Activated naive CD8-positive, alpha-beta T cell (primary cell): ENCODE measurements around the gene SIGLEC7.
A peak's percentile ranks its signal among the peaks of the same experiment; 100 is the strongest.
"Not testable (repeated sequence)": the region's sequence is repeated elsewhere in the genome, so short reads cannot be mapped to it uniquely, and the experiment has no call there.

Experiments used
- H3K27ac Mint-ChIP-seq: one replicate; pipeline ENCODE4 v1.8.0; 2021; ENCODE audit warnings: mixed read lengths
- H3K27me3 Mint-ChIP-seq: one replicate; pipeline ENCODE4 v1.8.0; 2021; ENCODE audit warnings: mixed read lengths
- H3K36me3 Mint-ChIP-seq: one replicate; pipeline ENCODE4 v1.8.0; 2021; ENCODE audit warnings: mixed read lengths
- H3K4me1 Mint-ChIP-seq: one replicate; pipeline ENCODE4 v1.8.0; 2021; ENCODE audit warnings: low read depth, mixed read lengths
- H3K4me3 Mint-ChIP-seq: one replicate; pipeline ENCODE4 v1.8.0; 2021; ENCODE audit warnings: mild to moderate bottlenecking, mixed read lengths
- H3K9me3 Mint-ChIP-seq: one replicate; pipeline ENCODE4 v1.8.0; 2021; ENCODE audit warnings: low read depth, mixed read lengths

Gene SIGLEC7

GRCh38 chr19:51163257-51163656 lies 21.2 kb downstream of the SIGLEC7 start:
- no peaks in the 10 kb centered on the region for H3K36me3 Mint-ChIP-seq

DNA sequence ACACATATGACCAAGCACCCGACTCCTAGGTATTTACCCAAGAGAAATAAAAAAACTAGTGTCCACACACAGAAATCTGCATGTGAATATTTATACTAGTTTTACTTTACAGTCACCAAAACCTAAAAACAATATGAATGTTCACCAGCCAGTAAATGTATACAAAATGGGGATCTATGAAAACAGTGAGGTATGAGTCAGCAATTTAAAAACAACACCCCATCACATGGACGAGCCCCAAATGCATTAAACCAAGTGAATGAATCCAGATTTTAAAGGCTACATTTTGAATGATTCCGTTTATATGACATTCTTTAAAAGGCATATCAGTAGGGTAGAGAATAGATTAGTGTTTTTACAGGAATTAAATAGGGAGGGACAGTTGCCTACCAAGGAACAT lies 22.1 kb downstream of the SIGLEC7 start:
- H3K4me1 Mint-ChIP-seq: peaks cover 25% of the 10 kb centered on the region
- no peak overlapping the region for H3K4me3 Mint-ChIP-seq

More at GRCh38 chr19:51163257-51163656, 21.2 kb downstream of the SIGLEC7 start:
- H3K4me3 Mint-ChIP-seq: no peak overlapping the region
- H3K4me1 Mint-ChIP-seq: peaks cover 19% of the 10 kb centered on the region
- H3K27ac Mint-ChIP-seq: no peak overlapping the region
- no peaks in the 10 kb centered on the region for H3K9me3 Mint-ChIP-seq
- no peaks in the 10 kb centered on the region for H3K27me3 Mint-ChIP-seq

GRCh38 chr19:51166846-51167490 lies 24.9 kb downstream of the SIGLEC7 start:
- Mint-ChIP-seq H3K9me3 (no peaks in the 10 kb centered on the region), H3K27me3 (peaks cover 4% of the 10 kb centered on the region), H3K4me1 (peaks cover 29% of the 10 kb centered on the region), H3K36me3 (no peaks in the 10 kb centered on the region), H3K4me3 (peak overlapping the region; percentile 59), H3K27ac (no peak overlapping the region)

More for the DNA sequence above, 22.1 kb downstream of the SIGLEC7 start:
- Mint-ChIP-seq H3K27ac (no peak overlapping the region), H3K36me3 (no peaks in the 10 kb centered on the region), H3K27me3 (no peaks in the 10 kb centered on the region), H3K9me3 (no peaks in the 10 kb centered on the region)

DNA sequence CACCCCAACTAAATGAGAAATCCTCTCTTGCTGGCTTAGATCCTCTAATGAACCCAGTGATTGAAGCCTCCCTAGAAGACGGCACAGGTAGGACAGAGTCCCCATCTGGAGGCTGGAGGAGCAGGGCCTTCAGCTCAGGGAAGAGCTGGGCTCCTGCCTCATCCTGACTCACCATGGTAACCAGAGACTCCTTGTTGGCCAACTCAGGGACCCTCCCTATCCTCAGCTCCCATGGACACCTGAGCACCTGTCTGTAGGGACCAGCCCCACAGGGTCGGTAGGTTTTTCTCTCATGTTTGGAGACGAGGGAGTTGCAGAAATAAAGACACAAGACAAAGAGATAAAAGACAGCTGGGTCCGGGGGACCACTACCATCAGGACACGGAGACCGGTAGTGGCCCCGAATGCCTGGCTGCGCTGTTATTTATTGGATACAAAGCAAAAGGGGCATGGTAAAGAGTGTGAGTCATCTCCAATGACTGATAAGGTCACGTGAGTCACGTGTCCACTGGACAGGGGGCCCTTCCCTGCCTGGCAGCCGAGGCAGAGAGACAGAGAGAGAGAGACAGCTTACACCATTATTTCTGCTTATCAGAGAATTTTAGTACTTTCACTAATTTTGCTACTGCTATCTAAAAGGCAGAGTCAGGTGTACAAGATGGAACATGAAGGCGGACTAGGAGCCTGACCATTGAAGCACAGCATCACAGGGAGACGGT lies 26.6 kb downstream of the SIGLEC7 start:
- Mint-ChIP-seq H3K4me3 (peak overlapping the region; percentile 2), H3K27me3 (peaks cover 4% of the 10 kb centered on the region), H3K36me3 (no peaks in the 10 kb centered on the region), H3K9me3 (no peaks in the 10 kb centered on the region), H3K4me1 (peaks cover 29% of the 10 kb centered on the region), H3K27ac (no peak overlapping the region)

DNA sequence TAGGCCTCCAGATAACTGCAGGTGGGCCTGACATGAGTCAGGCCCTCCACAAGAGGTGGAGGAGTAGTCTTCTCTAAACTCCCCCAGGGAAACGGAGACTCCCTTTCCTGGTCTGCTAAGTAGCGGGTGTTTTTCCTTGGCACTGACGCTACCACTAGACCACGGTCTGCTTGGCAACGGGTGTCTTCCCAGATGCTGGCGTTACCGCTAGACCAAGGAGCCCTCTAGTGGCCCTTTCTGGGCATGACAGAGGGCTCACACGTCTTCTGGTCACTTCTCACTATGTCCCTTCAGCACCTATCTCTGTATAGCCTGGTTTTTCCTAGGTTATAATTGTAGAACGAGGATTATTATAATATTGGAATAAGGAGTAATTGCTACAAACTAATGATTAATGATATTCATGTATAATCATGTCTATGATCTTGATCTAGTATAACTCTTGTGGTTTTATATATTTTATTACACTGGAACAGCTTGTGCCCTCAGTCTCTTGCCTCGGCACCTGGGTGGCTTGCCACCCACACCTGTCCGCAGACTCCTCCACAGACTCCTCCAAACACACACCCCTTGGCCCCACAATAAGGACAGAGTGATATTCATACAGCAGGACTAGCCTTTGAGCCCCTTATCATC lies 27.3 kb downstream of the SIGLEC7 start:
- not testable (repeated sequence) for H3K4me3 Mint-ChIP-seq, H3K27me3 Mint-ChIP-seq, H3K36me3 Mint-ChIP-seq, H3K27ac Mint-ChIP-seq, H3K9me3 Mint-ChIP-seq
- H3K4me1 Mint-ChIP-seq: peaks cover 29% of the 10 kb centered on the region

- Mint-ChIP-seq H3K27me3 (peaks cover 4% of the 10 kb centered on the region), H3K27ac (no peak overlapping the region), H3K4me3 (no peak overlapping the region), H3K9me3 (no peaks in the 10 kb centered on the region), H3K4me1 (peaks cover 22% of the 10 kb centered on the region), H3K36me3 (no peaks in the 10 kb centered on the region)
Measured at GRCh38 chr19:51172223-51172622, 30.1 kb downstream of the SIGLEC7 start.

- no peak overlapping the region for H3K27ac Mint-ChIP-seq
- no peak overlapping the region for H3K4me3 Mint-ChIP-seq
- peaks cover 9% of the 10 kb centered on the region for H3K4me1 Mint-ChIP-seq
- peaks cover 5% of the 10 kb centered on the region for H3K27me3 Mint-ChIP-seq
- no peaks in the 10 kb centered on the region for H3K9me3 Mint-ChIP-seq
- H3K36me3 Mint-ChIP-seq: no peaks in the 10 kb centered on the region
Measured at GRCh38 chr19:51173681-51174080, 31.6 kb downstream of the SIGLEC7 start.

GRCh38 chr19:51179256-51179655 lies 37.2 kb downstream of the SIGLEC7 start:
- no peak overlapping the region for H3K27ac Mint-ChIP-seq
- peaks cover 3% of the 10 kb centered on the region for H3K4me1 Mint-ChIP-seq
- H3K4me3 Mint-ChIP-seq: no peak overlapping the region
- H3K9me3 Mint-ChIP-seq: no peaks in the 10 kb centered on the region
- H3K27me3 Mint-ChIP-seq: peaks cover 4% of the 10 kb centered on the region
- no peaks in the 10 kb centered on the region for H3K36me3 Mint-ChIP-seq

GRCh38 chr19:51181377-51181912 lies 39.3 kb downstream of the SIGLEC7 start:
- Mint-ChIP-seq H3K27ac (no peak overlapping the region), H3K27me3 (peaks cover 9% of the 10 kb centered on the region), H3K9me3 (no peaks in the 10 kb centered on the region), H3K36me3 (no peaks in the 10 kb centered on the region), H3K4me1 (peaks cover 3% of the 10 kb centered on the region), H3K4me3 (no peak overlapping the region)

DNA sequence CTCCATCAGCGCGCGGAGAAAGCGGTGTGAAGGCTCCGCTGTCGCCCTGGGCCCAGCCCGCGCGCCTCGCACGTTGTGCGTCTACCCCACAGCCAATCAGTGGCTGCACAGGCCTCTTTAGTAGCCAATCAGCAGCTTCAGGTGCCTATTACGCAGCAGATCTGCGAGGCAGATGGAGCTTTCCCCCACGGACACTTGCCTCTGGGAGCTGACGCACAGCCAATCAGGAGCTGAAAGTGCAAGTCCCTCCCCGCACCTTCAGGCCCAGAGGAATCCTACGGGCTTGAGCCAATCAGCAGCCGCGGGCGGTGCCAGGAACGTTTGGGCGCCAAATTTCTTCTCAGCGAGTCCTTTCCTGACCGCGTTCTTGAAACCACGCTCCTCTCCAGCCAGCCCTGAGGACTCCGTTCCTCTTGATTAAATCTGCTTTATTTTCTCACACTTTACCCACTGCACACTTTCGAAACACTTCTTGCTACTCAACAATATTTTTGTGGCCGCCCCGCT lies 39.9 kb downstream of the SIGLEC7 start:
- H3K9me3 Mint-ChIP-seq: no peaks in the 10 kb centered on the region
- H3K36me3 Mint-ChIP-seq: no peaks in the 10 kb centered on the region
- no peak overlapping the region for H3K27ac Mint-ChIP-seq
- H3K27me3 Mint-ChIP-seq: peaks cover 9% of the 10 kb centered on the region
- H3K4me1 Mint-ChIP-seq: peaks cover 3% of the 10 kb centered on the region
- H3K4me3 Mint-ChIP-seq: peak overlapping the region; percentile 49

DNA sequence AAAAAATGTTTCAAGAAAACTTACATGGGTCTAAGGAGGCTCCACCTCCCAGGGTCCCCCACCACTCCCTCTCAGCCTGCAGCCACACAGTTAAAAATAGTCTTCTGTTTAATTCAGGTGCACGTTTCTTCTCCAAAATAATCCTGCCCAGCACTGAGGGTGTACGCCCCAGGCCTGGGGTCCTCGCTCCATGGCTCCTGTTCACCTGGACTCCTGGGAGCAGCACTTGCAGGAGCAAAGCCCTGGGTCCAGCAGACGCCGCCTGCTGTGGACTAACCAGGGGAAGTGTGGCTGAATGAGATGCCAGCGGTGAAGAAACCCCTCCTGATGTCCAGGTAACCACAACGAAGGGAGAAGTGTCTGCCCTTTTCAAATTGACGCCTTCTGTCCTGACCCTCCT lies 41.5 kb downstream of the SIGLEC7 start:
- H3K9me3 Mint-ChIP-seq: no peaks in the 10 kb centered on the region
- peak overlapping the region; percentile 64 for H3K27ac Mint-ChIP-seq
- no peak overlapping the region for H3K4me3 Mint-ChIP-seq
- peaks cover 3% of the 10 kb centered on the region for H3K4me1 Mint-ChIP-seq
- peaks cover 8% of the 10 kb centered on the region for H3K27me3 Mint-ChIP-seq
- no peaks in the 10 kb centered on the region for H3K36me3 Mint-ChIP-seq

DNA sequence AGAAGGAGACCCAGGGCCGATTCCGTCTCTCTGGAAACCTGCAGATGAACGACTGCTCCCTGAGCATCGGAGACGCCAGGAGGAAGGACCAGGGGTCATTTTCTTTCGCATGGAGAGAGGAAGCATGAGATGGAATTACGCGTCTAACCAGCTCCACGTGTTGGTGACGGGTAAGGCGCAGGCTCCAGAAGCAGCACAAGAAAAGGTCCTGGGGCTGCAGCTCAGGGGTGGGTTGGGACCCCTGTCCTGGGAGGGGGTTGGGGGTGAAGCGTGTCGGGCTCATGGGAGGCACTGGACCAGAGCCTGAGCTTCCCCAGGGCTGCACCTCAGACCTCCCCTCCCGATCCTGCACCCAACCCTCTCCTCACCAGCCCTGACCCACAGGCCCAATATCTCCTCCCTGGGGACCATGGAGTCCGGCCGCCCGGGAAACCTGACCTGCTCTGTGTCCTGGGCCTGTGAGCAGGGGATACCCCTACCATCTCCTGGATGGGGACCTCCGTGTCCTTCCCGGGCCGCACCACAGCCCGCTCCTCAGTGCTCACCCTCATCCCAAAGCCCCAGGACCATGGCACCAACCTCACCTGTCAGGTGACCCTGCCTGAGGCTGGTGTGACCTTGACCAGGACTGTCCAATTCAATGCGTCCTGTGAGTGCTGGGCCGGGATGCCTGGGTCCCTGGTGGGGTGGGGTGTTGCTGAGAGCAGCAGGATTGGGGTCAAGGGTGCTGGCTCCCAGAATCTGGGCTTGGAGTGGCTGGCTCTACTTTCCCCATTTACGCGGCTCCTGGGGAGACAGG lies 43.2 kb downstream of the SIGLEC7 start:
- H3K4me3 Mint-ChIP-seq: no peak overlapping the region
- peaks cover 8% of the 10 kb centered on the region for H3K27me3 Mint-ChIP-seq
- peaks cover 3% of the 10 kb centered on the region for H3K4me1 Mint-ChIP-seq
- H3K27ac Mint-ChIP-seq: no peak overlapping the region
- no peaks in the 10 kb centered on the region for H3K9me3 Mint-ChIP-seq
- no peaks in the 10 kb centered on the region for H3K36me3 Mint-ChIP-seq

DNA sequence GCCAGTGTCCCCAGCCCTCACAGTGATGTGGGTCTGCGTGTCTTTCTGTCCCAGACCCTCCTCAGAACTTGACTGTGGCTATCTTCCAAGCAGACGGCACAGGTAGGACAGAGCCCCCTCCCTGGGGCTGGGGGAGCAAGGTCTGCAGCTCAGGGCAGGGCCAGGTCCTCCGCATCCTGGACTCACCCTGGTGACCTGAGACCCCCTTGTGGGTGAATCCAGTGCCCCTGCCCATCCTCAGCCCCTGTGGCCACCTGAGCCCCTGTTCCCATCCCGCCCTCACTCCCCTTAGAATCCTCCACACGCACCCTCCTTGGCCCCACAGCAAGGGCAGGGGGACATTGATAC lies 43.7 kb downstream of the SIGLEC7 start:
- Mint-ChIP-seq H3K36me3 (no peaks in the 10 kb centered on the region), H3K27ac (no peak overlapping the region), H3K9me3 (no peaks in the 10 kb centered on the region), H3K4me3 (no peak overlapping the region), H3K27me3 (peaks cover 8% of the 10 kb centered on the region), H3K4me1 (peaks cover 3% of the 10 kb centered on the region)

DNA sequence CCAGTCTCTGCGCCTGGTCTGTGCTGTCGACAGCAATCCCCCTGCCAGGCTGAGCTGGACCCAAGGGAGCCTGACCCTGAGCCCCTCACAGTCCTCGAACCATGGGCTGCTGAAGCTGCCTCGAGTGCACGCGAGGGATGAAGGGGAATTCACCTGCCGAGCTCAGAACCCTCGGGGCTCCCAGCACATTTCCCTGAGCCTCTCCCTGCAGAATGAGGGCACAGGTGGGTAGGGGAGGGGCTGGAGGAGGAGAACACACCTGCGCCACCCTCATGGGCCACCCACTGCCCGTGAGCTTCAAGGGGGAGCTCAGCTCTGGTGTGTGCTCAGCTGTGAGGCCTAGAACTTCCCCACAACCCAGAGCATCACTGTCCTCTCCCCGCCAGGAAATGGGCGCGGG lies 44.2 kb downstream of the SIGLEC7 start:
- Mint-ChIP-seq H3K9me3 (no peaks in the 10 kb centered on the region), H3K36me3 (no peaks in the 10 kb centered on the region), H3K27me3 (peaks cover 8% of the 10 kb centered on the region), H3K4me1 (peaks cover 3% of the 10 kb centered on the region), H3K27ac (no peak overlapping the region), H3K4me3 (no peak overlapping the region)
